Ammon's horn (tissue), 1 donor: ENCODE results near the gene FGF3.

Source experiments
- DNase-seq: peaks from one replicate; pipeline ENCODE4 v3.0.0-alpha.2; 2016; ENCODE audit warnings: low spot score

The FGF3 gene

DNA sequence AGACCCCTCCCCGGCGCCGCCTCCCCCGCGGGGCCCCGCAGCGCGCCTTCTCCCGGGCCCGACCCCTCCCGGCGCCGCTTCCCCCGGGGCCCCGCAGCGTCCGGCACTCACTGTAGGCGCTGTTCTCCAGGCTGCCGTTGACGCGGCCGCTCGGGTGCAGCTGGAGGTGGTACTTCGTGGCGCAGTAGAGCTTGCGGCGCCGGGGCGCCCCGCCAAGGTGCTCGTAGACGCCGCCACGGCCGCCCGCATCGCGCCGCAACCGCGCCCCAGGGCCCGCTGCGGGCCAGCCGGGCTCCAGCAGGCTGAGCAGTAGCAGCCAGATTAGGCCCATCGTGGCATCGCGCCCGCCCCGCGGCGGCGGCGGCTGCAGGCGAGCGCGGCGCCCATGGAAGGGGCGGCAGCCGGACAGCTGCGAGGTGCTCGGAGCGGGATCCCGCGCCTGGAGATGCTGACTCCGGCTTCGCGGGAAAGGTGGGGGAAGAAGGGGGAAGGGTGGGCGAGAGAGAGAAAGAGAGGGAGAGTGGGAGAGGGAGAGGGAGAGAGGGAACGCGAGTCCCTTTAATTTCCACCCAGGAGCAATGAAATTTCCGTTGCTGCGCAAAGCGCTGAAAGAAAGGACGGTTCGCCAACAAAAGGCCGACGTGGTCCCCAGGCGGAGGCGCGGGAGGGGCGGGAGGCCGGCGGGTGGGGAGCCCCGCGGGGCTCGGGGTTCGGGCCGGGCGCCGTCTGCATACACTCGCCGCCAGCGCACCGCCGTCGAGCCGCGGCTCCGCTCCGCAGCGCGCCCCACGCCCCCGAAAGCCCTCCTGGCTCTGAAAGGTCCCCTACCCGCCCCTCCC is at the start of gene FGF3:
TSS of gene FGF3 (minus strand) at position 814 of the 839 bp plus-strand sequence. CDS start at position 331, 483 bp downstream.
- no peak for DNase-seq

DNA sequence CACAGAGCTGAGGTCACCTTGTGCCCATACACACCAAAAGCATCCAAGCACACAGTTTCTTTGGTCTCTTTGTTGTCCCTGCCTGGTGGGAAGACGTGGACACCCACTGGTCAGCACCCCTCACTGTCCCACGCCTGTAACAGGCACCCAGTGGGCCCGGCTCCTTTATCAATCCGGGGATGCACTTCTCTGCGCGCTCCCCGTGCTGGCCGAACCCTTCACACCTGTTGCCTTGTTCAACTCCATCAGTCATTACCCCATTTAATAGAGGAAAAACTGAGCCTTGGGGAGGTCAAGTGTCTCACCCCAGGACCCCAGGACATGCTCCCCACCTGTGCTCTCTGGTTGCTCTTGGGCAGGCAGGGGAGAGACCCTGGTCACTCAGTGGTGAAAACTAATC is 49.7 kb upstream of the FGF3 start:
- DNase-seq = no peak

DNA sequence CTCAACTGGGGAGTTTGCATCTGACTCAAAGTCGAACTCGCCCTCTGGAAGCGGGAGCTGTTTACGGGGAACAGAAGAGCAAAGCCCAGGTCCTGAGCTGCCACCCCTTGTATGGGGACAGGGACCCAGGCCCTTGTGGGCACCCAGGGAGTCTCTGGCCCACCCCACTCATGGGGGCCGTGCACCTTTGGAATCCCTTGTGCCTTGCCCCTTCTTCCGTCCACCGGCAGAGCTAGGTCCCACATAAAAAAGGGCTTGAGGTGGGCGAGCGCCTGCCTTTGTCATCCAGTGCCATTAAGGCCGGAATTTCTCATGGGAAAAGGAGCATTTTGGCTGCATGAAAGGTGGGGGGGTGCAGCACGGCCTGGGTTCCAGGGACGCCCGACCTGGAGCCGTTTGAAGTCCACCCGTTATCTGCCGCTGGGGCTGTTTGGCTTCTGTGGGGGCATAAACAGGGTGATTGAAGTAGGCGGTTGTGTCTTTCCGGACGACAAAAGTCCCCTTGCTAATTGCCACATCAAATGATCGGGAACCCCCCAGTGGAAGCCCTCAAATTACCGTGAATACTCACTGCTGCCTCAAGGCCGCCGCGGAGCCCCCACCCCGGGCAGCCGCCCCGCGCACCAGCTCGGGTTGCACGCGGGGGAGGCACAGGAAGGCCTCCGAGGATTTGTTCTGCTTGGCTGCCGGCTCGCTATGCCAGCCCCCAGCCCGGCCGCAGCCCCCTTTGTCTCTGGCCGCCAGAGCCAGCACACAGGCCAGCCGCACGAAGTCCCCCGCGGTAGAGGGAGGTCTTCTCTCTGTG is 49.0 kb upstream of the FGF3 start:
- no peak for DNase-seq

DNA sequence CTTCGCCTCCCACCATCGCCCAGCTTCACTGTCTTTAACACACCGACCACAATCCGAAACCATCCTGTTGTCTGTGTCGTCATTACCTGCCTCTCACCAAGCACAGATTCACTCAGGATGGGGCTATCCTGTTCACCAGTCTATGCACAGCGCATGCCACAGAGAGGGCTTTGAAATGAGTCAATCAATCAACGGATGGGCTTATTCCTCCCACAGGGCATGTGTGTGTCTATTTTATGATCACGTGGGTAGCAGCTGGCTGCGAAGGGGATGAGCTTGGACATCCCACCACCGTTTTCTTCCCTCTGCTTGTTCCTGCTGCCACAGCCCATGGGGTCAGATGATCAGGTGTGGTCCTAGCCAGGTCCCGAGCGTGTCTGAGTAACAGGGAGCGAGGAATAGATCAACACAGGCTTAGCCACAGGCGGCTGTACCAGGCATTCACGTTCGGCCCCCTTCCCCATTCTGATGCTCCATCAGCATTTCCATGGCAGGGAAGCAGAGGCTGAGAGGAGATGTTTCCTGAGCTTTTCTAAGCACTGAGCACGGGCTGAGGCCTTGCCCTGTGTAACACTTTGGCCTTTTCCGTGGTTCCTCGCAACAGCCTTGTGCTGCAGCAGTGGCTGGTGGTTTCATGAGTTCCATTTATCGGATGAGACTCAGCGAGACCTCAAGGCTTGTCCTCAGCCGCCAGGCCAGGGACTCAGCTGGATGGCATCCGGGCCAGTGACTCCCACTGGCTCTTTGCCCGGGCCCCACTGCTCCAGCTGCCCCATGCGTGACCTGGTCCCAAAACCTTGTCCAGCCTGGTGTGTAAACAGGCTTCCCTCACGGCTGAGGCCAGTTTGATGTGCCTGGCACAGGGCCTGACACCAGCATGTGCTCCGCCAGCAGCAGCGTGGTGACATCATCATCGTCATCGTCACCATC is 48.1 kb upstream of the FGF3 start:
- peak; percentile 13 for DNase-seq

DNA sequence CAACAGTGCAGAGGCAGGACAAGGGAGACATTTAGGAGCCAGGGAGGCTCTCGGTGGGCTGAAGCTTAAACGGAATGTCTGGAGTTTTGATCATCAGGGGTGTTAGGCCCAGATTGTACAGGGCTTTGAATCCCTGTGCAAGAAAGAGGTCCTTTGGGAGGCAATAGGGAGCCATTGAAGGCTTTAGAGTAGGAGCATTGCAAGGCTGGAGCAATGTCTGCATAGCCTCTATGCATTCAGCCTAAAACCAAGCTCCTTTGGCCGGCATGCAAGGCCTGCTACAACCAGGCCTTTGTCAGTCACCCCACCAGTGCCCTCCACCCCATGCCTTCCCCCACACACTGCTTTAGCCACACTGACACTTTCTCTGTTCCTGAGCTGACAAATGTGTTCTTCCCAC is 47.4 kb upstream of the FGF3 start:
- DNase-seq = no peak

DNA sequence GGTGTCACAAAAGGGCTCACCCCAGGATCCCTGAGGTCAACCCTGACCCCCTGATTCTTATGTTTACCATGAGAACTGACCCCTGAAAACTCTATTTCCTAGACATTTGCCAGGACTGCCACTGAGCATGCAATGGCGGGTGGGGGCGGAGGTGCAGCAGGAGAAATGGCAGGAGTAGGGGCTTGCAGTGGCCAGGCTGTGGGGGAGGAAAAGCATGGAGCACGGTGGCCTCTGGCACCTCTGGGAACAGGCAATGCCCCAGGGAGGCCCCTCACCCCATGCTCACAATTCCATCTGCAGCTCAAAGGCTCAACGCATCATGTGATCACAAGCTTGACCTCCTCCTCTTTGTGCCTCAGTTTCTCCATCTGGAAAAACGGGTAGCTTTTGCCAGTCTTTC is 46.5 kb upstream of the FGF3 start:
- DNase-seq = no peak

DNA sequence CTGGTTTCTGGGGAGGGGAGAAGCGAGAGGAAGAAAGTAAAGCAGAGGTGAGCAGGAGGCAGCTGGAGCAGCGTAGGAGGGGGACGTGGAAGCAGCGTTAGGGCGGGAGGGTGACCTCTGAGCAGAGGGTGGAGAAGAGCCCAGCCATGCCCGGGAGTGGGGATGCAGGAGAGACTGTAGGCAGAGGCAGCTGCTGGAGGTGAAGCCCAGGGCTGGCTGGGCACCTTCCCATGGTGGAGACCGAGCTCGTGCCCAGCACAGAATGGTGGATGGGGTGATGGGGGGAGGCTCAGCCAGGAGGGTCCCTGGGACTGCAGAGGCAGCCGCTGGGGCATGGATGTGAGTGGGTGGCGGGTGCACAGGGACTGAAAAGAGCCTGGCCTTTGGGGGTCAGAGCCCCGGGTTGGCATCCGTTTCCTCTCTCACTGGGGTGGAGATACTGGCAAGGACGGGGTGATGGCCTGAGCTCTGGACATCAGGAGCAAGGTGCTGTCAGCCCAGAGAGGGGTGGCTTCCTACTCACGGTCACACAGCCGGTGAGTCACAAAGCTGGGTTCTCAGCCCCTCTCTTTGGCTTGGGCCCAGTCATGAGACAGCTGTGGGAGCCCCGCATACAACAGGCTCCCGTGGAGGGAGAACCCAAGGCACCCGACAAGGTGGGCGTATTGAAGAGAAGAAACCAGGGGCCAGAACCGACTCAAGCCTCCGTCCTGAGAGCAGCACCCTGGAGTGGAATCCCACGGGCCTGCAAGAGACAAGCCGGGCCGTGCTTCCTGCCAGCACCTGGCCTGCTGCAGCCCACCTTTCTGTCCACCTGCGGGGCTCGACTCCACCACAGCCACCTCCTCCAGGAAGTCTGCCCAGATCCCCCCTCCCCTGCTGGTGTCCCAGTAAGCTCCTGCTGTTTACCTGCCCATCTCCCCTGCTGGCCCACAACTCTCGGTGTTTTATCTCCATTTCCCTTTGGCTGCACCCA is 45.8 kb upstream of the FGF3 start:
- no peak for DNase-seq

DNA sequence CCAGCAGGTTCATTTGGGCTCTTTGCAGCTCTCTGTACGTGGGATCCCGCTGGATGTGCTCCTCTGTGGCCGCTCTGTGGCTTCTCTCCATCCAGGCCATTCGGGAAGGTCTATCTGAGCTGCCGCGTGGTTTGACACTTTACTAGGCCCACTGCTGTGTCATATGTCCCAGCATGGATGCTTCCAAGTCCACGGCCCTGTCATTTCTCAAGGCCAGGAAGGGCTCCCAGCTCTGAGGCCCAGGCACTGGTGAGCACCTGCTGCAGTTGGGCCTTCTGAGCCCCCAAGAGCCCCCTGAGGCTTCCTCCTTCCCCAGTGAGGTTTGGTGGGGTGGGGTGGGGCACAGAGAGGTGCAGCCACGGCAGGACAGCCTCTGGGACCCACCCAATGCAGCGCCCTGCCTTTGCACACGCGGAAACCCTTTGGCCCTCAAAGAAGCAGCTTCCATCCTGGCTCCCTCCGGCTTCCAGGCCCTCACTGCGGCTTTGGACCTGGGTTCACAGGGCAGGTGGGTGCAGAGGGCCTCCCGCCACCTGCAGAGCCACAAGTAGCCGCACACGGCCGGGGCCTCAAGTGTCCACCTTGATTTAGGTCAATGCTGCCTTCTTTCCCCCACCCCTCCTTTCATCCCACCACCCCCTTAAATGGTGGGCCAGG is 44.5 kb upstream of the FGF3 start:
- DNase-seq = no peak

DNA sequence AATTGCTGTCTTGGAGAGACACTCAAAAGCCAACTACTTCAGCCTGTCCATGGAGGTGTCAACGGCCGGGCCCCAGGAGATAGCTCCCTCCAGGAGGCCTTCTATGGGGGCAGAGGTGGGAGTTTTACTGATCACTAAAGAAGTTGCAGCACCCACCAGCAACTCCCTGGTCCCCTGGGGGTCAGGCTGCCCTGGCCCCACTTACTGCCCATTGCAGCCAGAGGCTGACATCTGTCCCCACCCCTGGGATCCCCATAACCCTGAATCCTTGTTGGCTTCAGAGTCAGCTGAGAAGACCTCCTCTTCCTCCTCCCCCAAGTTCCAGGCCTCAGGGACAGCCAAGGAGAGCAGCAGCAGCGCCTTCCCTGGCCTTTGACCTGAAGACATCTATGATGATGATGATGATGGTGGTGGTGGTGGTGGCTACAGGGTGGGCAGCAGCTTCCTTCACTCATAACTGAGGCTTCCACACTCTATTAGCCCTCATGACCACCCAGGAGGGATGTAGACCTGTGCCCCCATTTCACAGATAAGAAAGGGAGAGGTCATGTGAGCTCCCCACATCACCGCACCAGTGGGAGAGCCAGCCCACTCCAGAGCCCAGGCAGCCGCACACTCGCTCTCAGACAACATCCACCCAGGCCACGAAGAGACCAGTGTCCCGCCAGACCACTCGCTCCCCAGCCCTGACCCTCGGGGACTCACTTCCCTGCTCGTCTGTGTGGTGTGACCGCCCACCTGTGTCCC is 43.8 kb upstream of the FGF3 start:
- DNase-seq = no peak

DNA sequence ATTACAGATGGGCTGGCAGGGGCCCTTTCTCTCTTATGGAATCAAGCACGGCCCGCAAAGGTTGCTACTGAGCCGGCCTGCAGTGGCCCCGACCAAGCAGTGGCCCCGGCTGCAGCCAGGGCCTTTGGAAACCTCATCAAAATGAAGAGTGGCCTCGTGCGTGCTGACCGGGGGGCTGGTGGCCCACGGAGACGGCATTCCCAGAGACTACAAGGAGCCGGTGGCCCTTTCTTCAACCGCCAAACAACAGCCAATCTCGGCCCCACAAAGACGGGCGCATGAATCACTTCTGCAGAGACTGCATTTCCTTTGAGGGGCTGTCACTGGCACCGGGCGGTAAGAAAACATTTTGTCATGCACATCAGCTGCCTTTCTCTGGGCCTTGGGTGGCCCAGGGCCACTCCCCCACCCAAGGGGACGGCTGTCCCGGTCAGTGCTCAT is 43.1 kb upstream of the FGF3 start:
- DNase-seq = no peak

DNA sequence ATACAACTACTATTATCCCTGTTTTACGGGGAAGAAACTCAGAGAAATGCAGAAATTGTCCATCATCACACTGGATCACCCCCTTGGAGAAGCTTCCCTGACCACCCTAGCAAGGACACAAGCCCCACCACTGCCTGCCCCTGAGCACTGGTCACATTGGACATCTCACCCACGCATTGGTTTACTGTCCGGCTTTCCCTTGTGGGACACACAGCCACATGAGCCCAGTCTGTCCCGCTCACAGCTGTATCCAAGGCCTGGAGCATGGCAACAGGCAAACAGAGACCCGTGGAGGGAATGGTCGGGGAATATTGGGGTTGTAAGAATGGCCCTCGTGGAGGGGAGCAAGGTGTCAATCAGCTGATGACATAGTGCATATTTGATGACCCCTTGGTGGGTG is 42.7 kb upstream of the FGF3 start:
- DNase-seq = no peak

DNA sequence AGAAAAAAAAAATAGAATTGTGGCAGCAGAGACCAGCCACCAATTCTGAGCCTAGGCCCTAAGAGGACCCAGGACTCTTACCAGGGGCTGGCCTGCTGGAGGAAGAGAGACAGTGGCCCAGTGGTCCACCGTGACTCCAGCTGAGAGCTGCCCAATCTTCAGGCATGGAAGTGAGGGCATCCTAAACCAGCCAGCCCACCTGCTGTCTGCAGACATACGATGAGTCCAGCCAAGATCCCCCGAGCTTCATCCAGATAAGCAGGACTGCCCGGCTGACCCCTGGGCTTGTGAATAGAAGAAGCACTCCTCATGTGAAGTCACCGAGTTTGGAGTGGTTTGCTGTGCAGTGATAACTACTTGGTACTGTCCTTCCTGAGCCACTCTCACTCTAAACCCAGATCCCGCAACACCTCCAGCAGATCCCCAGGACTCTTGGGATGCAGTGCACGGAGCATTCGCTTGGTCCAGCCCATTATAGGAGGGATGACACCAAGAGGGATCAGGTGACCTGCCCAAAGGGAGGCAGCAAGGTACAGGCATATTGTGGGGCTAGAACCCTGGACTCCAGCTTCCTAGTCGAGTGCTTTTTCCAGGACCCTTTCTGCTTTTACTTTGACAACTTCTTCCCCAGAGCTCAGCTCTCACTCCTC is 41.7 kb upstream of the FGF3 start:
- no peak for DNase-seq

DNA sequence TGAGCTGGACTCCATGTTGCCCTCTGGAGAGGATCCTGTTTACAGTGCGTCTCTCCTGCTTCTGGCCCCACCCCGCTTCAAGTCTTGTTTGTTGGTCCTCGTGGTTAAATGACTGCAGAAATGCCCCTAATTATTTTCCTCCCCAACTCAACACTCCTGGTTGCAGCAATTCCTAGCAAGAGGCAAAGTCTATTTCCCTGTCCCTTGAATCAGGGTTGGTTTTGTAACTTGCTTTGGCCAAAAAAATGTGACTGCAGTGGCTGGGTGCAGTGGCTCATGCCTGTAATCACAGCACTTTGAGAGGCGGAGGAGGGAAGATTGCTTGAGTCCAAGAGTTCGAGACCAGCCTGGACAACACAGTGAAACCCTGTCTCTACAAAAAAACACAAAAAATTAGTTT is 41.0 kb upstream of the FGF3 start:
- DNase-seq = no peak

DNA sequence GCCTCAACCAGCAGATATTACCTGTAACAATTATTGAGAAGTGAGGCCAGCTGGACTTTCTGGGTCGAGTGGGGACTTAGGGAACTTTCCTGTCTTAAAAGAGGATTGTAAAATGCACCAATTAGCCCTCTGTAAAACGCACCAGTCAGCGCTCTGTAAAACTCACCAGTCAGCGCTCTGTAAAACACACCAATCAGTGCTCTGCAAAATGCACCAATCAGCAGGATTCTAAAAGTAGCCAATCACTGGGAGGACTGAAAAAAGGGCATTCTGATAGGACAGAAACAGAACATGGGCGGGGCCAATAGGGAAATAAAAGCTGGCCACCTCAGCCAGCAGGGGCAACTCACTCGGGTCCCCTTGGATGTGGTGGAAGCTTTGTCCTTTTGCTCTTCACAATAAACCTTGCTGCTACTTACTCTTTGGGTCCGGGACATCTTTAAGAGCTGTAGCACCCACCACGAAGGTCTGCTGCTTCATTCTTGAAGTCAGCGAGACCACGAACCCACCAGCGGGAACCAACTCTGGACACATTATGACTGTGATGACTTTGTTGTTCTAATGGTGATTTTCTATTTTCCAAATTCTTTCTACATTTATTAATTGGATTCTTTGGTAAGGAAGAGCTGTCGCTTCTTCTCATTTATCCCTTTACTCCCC is 40.2 kb upstream of the FGF3 start:
- DNase-seq = no peak

DNA sequence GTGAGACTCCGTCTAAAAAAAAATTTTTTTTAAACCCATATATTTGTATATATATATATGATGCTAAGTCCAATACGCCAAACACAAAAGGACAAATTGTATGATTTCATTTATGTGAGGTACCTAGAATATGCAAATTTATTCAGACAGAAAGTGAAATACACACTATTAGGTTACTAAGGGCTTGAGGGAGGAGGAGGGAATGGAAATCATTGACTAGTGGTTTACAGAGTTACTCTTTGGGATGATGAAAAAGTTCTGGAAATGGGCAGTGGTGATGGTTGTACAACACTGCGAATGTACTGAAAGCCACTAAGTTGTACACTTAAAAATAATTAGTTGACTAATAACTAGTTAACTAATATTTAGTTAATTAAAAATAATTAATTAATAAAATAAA is 36.2 kb upstream of the FGF3 start:
- DNase-seq = no peak

DNA sequence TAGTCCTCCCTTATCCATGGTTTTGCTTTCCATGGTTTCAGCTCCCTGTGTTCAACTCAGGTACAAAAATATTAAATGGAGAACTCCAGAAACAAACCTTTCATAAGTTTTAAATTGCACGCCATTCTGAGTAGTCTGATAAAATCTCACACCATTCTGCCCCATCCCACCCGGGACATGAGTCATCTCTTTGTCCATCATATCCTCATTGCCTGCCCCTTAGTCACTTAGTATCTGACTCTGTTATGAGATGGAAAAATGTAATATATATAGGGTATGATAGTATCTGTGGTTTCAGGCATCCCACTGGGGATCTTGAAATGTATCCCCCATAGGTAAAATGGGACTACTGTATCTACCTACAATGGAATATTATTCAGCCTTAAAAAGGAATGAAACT is 35.5 kb upstream of the FGF3 start:
- no peak for DNase-seq

DNA sequence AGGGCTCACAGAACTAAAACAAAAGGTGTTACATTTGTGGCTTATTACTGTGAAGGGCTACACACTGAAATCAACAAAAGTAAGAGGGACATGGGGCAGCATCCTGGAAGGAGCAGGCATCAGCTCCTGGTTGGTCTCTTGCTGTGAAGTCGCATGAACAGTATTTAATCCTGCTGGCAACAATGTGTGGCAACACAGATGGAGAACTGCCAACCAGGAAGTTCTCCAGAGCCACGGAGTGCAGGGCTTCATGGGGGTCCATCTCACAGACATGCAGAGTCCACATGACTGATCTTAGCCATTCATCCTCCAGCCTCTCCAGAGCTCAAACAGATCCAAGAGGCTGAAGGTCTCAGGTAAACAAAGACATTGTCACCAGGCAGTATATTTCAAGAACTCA is 32.8 kb upstream of the FGF3 start:
- DNase-seq = no peak

DNA sequence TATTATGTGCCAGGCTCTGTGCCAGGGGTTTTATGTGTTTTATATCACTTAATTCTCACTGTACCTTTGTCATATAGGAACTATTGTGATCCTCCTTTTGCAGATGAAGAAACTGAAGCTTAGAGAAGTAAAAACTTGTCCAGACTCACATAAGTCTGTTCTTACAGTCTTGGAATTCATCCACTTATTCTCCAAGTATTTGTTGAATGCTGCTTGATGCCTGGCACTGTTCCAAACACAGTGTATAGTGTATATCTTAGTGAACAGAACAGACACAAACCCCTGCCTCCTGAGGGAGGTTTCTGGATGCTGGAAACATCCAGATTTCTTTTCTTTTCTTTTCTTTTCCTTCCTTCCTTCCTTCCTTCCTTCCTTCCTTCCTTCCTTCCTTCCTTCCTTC is 29.0 kb upstream of the FGF3 start:
- DNase-seq = no peak

DNA sequence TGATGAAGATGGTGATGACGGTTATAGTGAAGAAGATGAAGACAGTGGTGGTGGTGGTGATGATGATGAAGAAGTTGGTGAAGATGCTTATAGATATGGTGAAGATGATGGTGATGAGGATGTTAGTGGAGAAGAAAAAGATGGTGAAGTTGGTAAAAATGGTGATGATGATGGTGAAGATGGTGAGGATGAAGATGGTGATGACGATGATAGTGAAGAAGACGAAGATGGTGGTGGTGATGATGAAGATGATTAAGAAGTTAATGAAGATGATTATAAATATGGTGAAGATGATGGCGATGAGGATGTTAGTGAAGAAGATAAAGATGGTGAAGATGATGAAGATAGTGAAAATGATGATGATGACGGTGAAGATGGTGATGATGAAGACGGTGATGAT is 25.2 kb upstream of the FGF3 start:
- DNase-seq = no peak
